Astrocyte (in vitro differentiated cells and primary cell): ENCODE measurements around the gene PYGB. TPM values are rescaled to one million over a fixed set of nuclear protein-coding genes. Genes with fewer than 3 reads are reported as not detected.
"Not testable (repeated sequence)": the region's sequence is repeated elsewhere in the genome, so short reads cannot be mapped to it uniquely, and the experiment has no call there.

Experiments used
- DNase-seq: peaks from one replicate; pipeline ENCODE4 v3.0.0-alpha.2; 2010; ENCODE audit warnings: low read depth
- FAIRE-seq: peaks from 2 replicates; lab custom pipeline; 2011; peaks lifted over from hg19 to GRCh38; lab: Jason Lieb, UNC
- H2AFZ ChIP-seq: 2 replicates; pipeline ENCODE4 v1.6.0; 2012; ENCODE audit warnings: low read depth, low read length, inconsistent platforms
- H3K27ac ChIP-seq: 2 replicates; pipeline ENCODE4 v1.5.1; 2011; ENCODE audit warnings: low read depth, low read length, inconsistent platforms
- H3K27me3 ChIP-seq: 2 replicates; pipeline ENCODE4 v1.6.0; 2011; ENCODE audit warnings: low read length, inconsistent platforms; ENCODE audit not compliant: insufficient read depth
- H3K36me3 ChIP-seq: 2 replicates; pipeline ENCODE4 v1.5.1; 2011; ENCODE audit warnings: low read length, inconsistent platforms; ENCODE audit not compliant: insufficient read depth
- H3K4me1 ChIP-seq: 2 replicates; pipeline ENCODE4 v1.5.1; 2011; ENCODE audit warnings: low read length, inconsistent platforms; ENCODE audit not compliant: insufficient read depth
- H3K4me2 ChIP-seq: 2 replicates; pipeline ENCODE4 v1.6.0; 2012; ENCODE audit warnings: low read length, inconsistent platforms
- H3K4me3 ChIP-seq: 2 replicates; pipeline ENCODE4 v1.5.1; 2011; ENCODE audit warnings: low read depth, mild to moderate bottlenecking, low read length, inconsistent platforms; ENCODE audit not compliant: insufficient read depth
- H3K79me2 ChIP-seq: 2 replicates; pipeline ENCODE4 v1.6.0; 2012; ENCODE audit warnings: mild to moderate bottlenecking, low read length, inconsistent platforms; ENCODE audit not compliant: insufficient read depth
- H3K9ac ChIP-seq: 2 replicates; pipeline ENCODE4 v1.6.0; 2012; ENCODE audit warnings: mild to moderate bottlenecking, low read length, inconsistent platforms
- H3K9me3 ChIP-seq: 2 replicates; pipeline ENCODE4 v1.5.1; 2012; ENCODE audit warnings: low read depth, mild to moderate bottlenecking, low read length, inconsistent platforms; ENCODE audit not compliant: insufficient read depth
- H4K20me1 ChIP-seq: 2 replicates; pipeline ENCODE4 v1.6.0; 2012; ENCODE audit warnings: low read length, inconsistent platforms; ENCODE audit not compliant: insufficient read depth
- H3K27ac Mint-ChIP-seq: one replicate; pipeline ENCODE4 v1.8.0; 2021; ENCODE audit warnings: mild to moderate bottlenecking, mixed read lengths; ENCODE audit not compliant: unreplicated experiment
- H3K27me3 Mint-ChIP-seq: one replicate; pipeline ENCODE4 v1.8.0; 2021; ENCODE audit warnings: low read depth, mixed read lengths; ENCODE audit not compliant: unreplicated experiment
- H3K36me3 Mint-ChIP-seq: one replicate; pipeline ENCODE4 v1.8.0; 2021; ENCODE audit warnings: low read depth, mixed read lengths; ENCODE audit not compliant: unreplicated experiment
- H3K4me1 Mint-ChIP-seq: one replicate; pipeline ENCODE4 v1.8.0; 2021; ENCODE audit warnings: low read depth, mixed read lengths; ENCODE audit not compliant: unreplicated experiment
- H3K4me3 Mint-ChIP-seq: one replicate; pipeline ENCODE4 v1.8.0; 2021; ENCODE audit warnings: mild to moderate bottlenecking, moderate library complexity, mixed read lengths; ENCODE audit not compliant: unreplicated experiment
- H3K9me3 Mint-ChIP-seq: one replicate; pipeline ENCODE4 v1.8.0; 2021; ENCODE audit warnings: mild to moderate bottlenecking, mixed read lengths; ENCODE audit not compliant: unreplicated experiment
- CTCF ChIP-seq: IDR thresholded peaks from 2 replicates; pipeline ENCODE4 v1.5.1; 2011; ENCODE audit warnings: low read depth, mild to moderate bottlenecking, inconsistent platforms, low read length, moderate library complexity; ENCODE audit not compliant: insufficient read depth
- EZH2 ChIP-seq: IDR thresholded peaks from 2 replicates; pipeline ENCODE4 v1.6.1; 2012; ENCODE audit warnings: mild to moderate bottlenecking, low read length, inconsistent platforms; ENCODE audit not compliant: insufficient read depth
- total RNA-seq: library from RNA; stranded (reverse); gene quantifications from 2 replicates; pipeline ENCODE4 v1.2.1, GENCODE V29; 2021

PYGB gene
- total RNA-seq, 1 donor from 2014 or later = 206 TPM

- Histone ChIP-seq H3K27ac (no peak overlapping the region), H3K36me3 (peaks cover 8% of the 10 kb centered on the region), H3K9ac (no peak overlapping the region), H3K4me3 (no peak overlapping the region), H3K4me2 (no peak overlapping the region), H3K27me3 (no peaks in the 10 kb centered on the region), H3K79me2 (peaks cover 73% of the 10 kb centered on the region), H3K4me1 (no peaks in the 10 kb centered on the region), H2AFZ (no peak overlapping the region), H3K9me3 (no peaks in the 10 kb centered on the region), H4K20me1 (peaks cover 67% of the 10 kb centered on the region)
- no peak overlapping the region for H3K4me3 Mint-ChIP-seq
- FAIRE-seq = no peak
- no peak overlapping the region for H3K27ac Mint-ChIP-seq
- H3K4me1 Mint-ChIP-seq = peaks cover 19% of the 10 kb centered on the region
- H3K9me3 Mint-ChIP-seq = no peaks in the 10 kb centered on the region
- H3K27me3 Mint-ChIP-seq = no peaks in the 10 kb centered on the region
- TF ChIP-seq EZH2 (no peak), CTCF (no peak)
- no peak for DNase-seq
- H3K36me3 Mint-ChIP-seq = peaks cover 29% of the 10 kb centered on the region
Observed at GRCh38 chr20:25258828-25259227, 10.9 kb downstream of the PYGB start.

GRCh38 chr20:25259358-25259757, 11.5 kb downstream of the PYGB start:
- H3K79me2 ChIP-seq = peaks cover 73% of the 10 kb centered on the region
- Mint-ChIP-seq H3K9me3 (no peaks in the 10 kb centered on the region), H3K4me1 (peaks cover 15% of the 10 kb centered on the region), H3K27me3 (no peaks in the 10 kb centered on the region), H3K27ac (no peak overlapping the region), H3K36me3 (peaks cover 33% of the 10 kb centered on the region), H3K4me3 (no peak overlapping the region)
- no peak overlapping the region for H3K27ac ChIP-seq
- no peaks in the 10 kb centered on the region for H3K27me3 ChIP-seq
- H3K36me3 ChIP-seq = peaks cover 8% of the 10 kb centered on the region
- no peak overlapping the region for H3K4me2 ChIP-seq
- no peak overlapping the region for H3K4me3 ChIP-seq
- no peaks in the 10 kb centered on the region for H3K4me1 ChIP-seq
- no peaks in the 10 kb centered on the region for H3K9me3 ChIP-seq
- TF ChIP-seq CTCF (no peak), EZH2 (no peak)
- no peak overlapping the region for H3K9ac ChIP-seq
- FAIRE-seq (no peak), DNase-seq (no peak)
- H2AFZ ChIP-seq = no peak overlapping the region
- peaks cover 62% of the 10 kb centered on the region for H4K20me1 ChIP-seq

GRCh38 chr20:25259788-25260254, 11.9 kb downstream of the PYGB start:
- Mint-ChIP-seq H3K27me3 (no peaks in the 10 kb centered on the region), H3K4me1 (peaks cover 12% of the 10 kb centered on the region), H3K27ac (no peak overlapping the region), H3K9me3 (no peaks in the 10 kb centered on the region), H3K4me3 (no peak overlapping the region), H3K36me3 (peaks cover 33% of the 10 kb centered on the region)
- Histone ChIP-seq H4K20me1 (peaks cover 58% of the 10 kb centered on the region), H3K4me3 (no peak overlapping the region), H3K9me3 (no peaks in the 10 kb centered on the region), H3K79me2 (peaks cover 68% of the 10 kb centered on the region), H3K27ac (no peak overlapping the region), H3K36me3 (peaks cover 6% of the 10 kb centered on the region), H3K27me3 (no peaks in the 10 kb centered on the region), H3K9ac (no peak overlapping the region), H3K4me1 (no peaks in the 10 kb centered on the region), H3K4me2 (no peak overlapping the region), H2AFZ (no peak overlapping the region)
- TF ChIP-seq CTCF (no peak), EZH2 (no peak)
- FAIRE-seq (no peak), DNase-seq (no peak)

- Histone ChIP-seq H3K79me2 (peaks cover 62% of the 10 kb centered on the region), H4K20me1 (peaks cover 52% of the 10 kb centered on the region)
- not testable (repeated sequence) for DNase-seq, H3K9me3 ChIP-seq, H3K9me3 Mint-ChIP-seq, H2AFZ ChIP-seq, H3K27ac Mint-ChIP-seq, H3K27me3 Mint-ChIP-seq, H3K4me3 ChIP-seq, H3K36me3 ChIP-seq, H3K4me3 Mint-ChIP-seq, H3K4me2 ChIP-seq, H3K4me1 ChIP-seq, H3K9ac ChIP-seq, FAIRE-seq, H3K27ac ChIP-seq, H3K27me3 ChIP-seq
- Mint-ChIP-seq H3K4me1 (peaks cover 10% of the 10 kb centered on the region), H3K36me3 (peaks cover 34% of the 10 kb centered on the region)
Observed at GRCh38 chr20:25260770-25261437, 13.0 kb downstream of the PYGB start.
